Colon (tissue), 2 donors: Measurements from ENCODE around the gene ZC3HAV1L.
"Not testable (repeated sequence)": the region's sequence is repeated elsewhere in the genome, so short reads cannot be mapped to it uniquely, and the experiment has no call there.

ENCODE experiments used
- FAIRE-seq: peaks from 2 replicates; lab custom pipeline; 2012; peaks lifted over from hg19 to GRCh38; lab: Jason Lieb, UNC
- donor health status: control.
- donor health status: control.

The ZC3HAV1L gene

GRCh38 chr7:139035586-139036353, at the start of gene ZC3HAV1L:
ZC3HAV1L (minus strand) TSS chr7:139036042; CDS start chr7:139036017, 25 bp downstream.
- no peak for FAIRE-seq

GRCh38 chr7:139084709-139085108, 48.9 kb upstream of the ZC3HAV1L start:
- no peak for FAIRE-seq

GRCh38 chr7:139081584-139081983, 45.7 kb upstream of the ZC3HAV1L start:
- no peak for FAIRE-seq

GRCh38 chr7:139080905-139081304, 45.1 kb upstream of the ZC3HAV1L start:
- FAIRE-seq, result no peak

GRCh38 chr7:139079861-139080260, 44.0 kb upstream of the ZC3HAV1L start:
- FAIRE-seq, result no peak

GRCh38 chr7:139078911-139079310, 43.1 kb upstream of the ZC3HAV1L start:
- no peak for FAIRE-seq

GRCh38 chr7:139078399-139078798, 42.6 kb upstream of the ZC3HAV1L start:
- FAIRE-seq, result no peak

GRCh38 chr7:139077706-139078105, 41.9 kb upstream of the ZC3HAV1L start:
- not testable (repeated sequence) for FAIRE-seq

- no peak for FAIRE-seq
Measured at GRCh38 chr7:139075871-139076686, 40.2 kb upstream of the ZC3HAV1L start.

GRCh38 chr7:139075031-139075652, 39.3 kb upstream of the ZC3HAV1L start:
- no peak for FAIRE-seq

- no peak for FAIRE-seq
Measured at GRCh38 chr7:139072796-139073195, 37.0 kb upstream of the ZC3HAV1L start.

GRCh38 chr7:139071680-139072079, 35.8 kb upstream of the ZC3HAV1L start:
- no peak for FAIRE-seq

- no peak for FAIRE-seq
Measured at GRCh38 chr7:139068544-139069399, 32.9 kb upstream of the ZC3HAV1L start.

GRCh38 chr7:139066315-139066714, 30.5 kb upstream of the ZC3HAV1L start:
- no peak for FAIRE-seq

GRCh38 chr7:139065323-139065722, 29.5 kb upstream of the ZC3HAV1L start:
- no peak for FAIRE-seq

- no peak for FAIRE-seq
Measured at GRCh38 chr7:139061416-139061815, 25.6 kb upstream of the ZC3HAV1L start.

GRCh38 chr7:139060695-139061237, 24.9 kb upstream of the ZC3HAV1L start:
- FAIRE-seq, result no peak

- FAIRE-seq, result no peak
Measured at GRCh38 chr7:139059905-139060304, 24.1 kb upstream of the ZC3HAV1L start.

GRCh38 chr7:139058943-139059342, 23.1 kb upstream of the ZC3HAV1L start:
- no peak for FAIRE-seq

- FAIRE-seq, result no peak
Measured at GRCh38 chr7:139055674-139056073, 19.8 kb upstream of the ZC3HAV1L start.

GRCh38 chr7:139054656-139055055, 18.8 kb upstream of the ZC3HAV1L start:
- FAIRE-seq, result not testable (repeated sequence)

GRCh38 chr7:139054101-139054500, 18.3 kb upstream of the ZC3HAV1L start:
- no peak for FAIRE-seq
